HAP-1 (cell line): ENCODE measurements around the gene GPR156.

Experiments used
- DNase-seq, 2 experiments: peaks; one replicate each; pipeline ENCODE4 v3.0.0-alpha.2; 2016 to 2020; ENCODE audit warnings: low spot score in 2 of 2
- H3K27me3 ChIP-seq: fragments of 250-450 bp; sonication (Bioruptor Pico); 2 replicates; pipeline ENCODE4 v1.5.1; 2020; ENCODE audit warnings: low read depth, mild to moderate bottlenecking, moderate library complexity
- H3K36me3 ChIP-seq: fragments of 250-450 bp; sonication (Bioruptor Pico); replicated peaks from 2 replicates; pipeline ENCODE4 v1.5.1; 2020; ENCODE audit warnings: mild to moderate bottlenecking
- H3K4me1 ChIP-seq: fragments of 250-450 bp; sonication (Bioruptor Pico); 2 replicates; pipeline ENCODE4 v1.5.1; 2020; ENCODE audit warnings: mild to moderate bottlenecking
- H3K4me3 ChIP-seq: fragments of 250-450 bp; sonication (Bioruptor Pico); 2 replicates; pipeline ENCODE4 v1.5.1; 2020; ENCODE audit warnings: mild to moderate bottlenecking, moderate library complexity
- H3K9me3 ChIP-seq: fragments of 250-450 bp; sonication (Bioruptor Pico); 2 replicates; pipeline ENCODE4 v1.5.1; 2020; ENCODE audit warnings: mild to moderate bottlenecking, moderate library complexity
- in situ Hi-C: fragments of 300-500 bp; cut with MboI; formaldehyde crosslinking; loops from 3 replicates; pipeline ENCODE4 v1.14.3; 2020; ENCODE audit warnings: low sequenced_read_pairs, inconsistent platforms, mixed read lengths

Gene GPR156

GRCh38 chr3:120174811-120175539, 110.0 kb downstream of the GPR156 start:
- Histone ChIP-seq H3K4me3 (no peak overlapping the region), H3K4me1 (no peaks in the 10 kb centered on the region), H3K36me3 (no peaks in the 10 kb centered on the region), H3K27me3 (no peaks in the 10 kb centered on the region), H3K9me3 (no peaks in the 10 kb centered on the region)
- no peak for DNase-seq
- in situ Hi-C loops = no loop called here

GRCh38 chr3:120173056-120173675, 111.9 kb downstream of the GPR156 start:
- DNase-seq = no peak
- Histone ChIP-seq H3K4me1 (no peaks in the 10 kb centered on the region), H3K9me3 (no peaks in the 10 kb centered on the region), H3K4me3 (no peak overlapping the region), H3K27me3 (no peaks in the 10 kb centered on the region), H3K36me3 (no peaks in the 10 kb centered on the region)
- in situ Hi-C loops = no loop called here

GRCh38 chr3:120172070-120172469, 113.0 kb downstream of the GPR156 start:
- no peaks in the 10 kb centered on the region for H3K9me3 ChIP-seq
- no peaks in the 10 kb centered on the region for H3K4me1 ChIP-seq
- H3K27me3 ChIP-seq = no peaks in the 10 kb centered on the region
- H3K36me3 ChIP-seq = no peaks in the 10 kb centered on the region
- H3K4me3 ChIP-seq = no peak overlapping the region
- DNase-seq = no peak
- in situ Hi-C loops = no loop called here

- Histone ChIP-seq H3K4me3 (no peak overlapping the region), H3K4me1 (no peaks in the 10 kb centered on the region), H3K27me3 (no peaks in the 10 kb centered on the region), H3K36me3 (no peaks in the 10 kb centered on the region), H3K9me3 (no peaks in the 10 kb centered on the region)
- DNase-seq = no peak
- in situ Hi-C loops = no loop called here
Measured at GRCh38 chr3:120171134-120171873, 113.7 kb downstream of the GPR156 start.

- in situ Hi-C loops = no loop called here
Measured at GRCh38 chr3:120170223-120170622, 114.8 kb downstream of the GPR156 start.

GRCh38 chr3:120169407-120169806, 115.6 kb downstream of the GPR156 start:
- DNase-seq = no peak
- H3K4me3 ChIP-seq = no peak overlapping the region
- in situ Hi-C loops = no loop called here
- no peaks in the 10 kb centered on the region for H3K9me3 ChIP-seq
- H3K27me3 ChIP-seq = no peaks in the 10 kb centered on the region
- H3K4me1 ChIP-seq = no peaks in the 10 kb centered on the region
- H3K36me3 ChIP-seq = no peaks in the 10 kb centered on the region

More at GRCh38 chr3:120170223-120170622, 114.8 kb downstream of the GPR156 start:
- Histone ChIP-seq H3K9me3 (no peaks in the 10 kb centered on the region), H3K27me3 (no peaks in the 10 kb centered on the region), H3K36me3 (no peaks in the 10 kb centered on the region), H3K4me3 (no peak overlapping the region), H3K4me1 (no peaks in the 10 kb centered on the region)
- no peak for DNase-seq

GRCh38 chr3:120168611-120169010, 116.4 kb downstream of the GPR156 start:
- no peak for DNase-seq
- Histone ChIP-seq H3K9me3 (no peaks in the 10 kb centered on the region), H3K36me3 (no peaks in the 10 kb centered on the region), H3K4me1 (no peaks in the 10 kb centered on the region), H3K27me3 (no peaks in the 10 kb centered on the region), H3K4me3 (no peak overlapping the region)
- in situ Hi-C loops = no loop called here

GRCh38 chr3:120168038-120168437, 117.0 kb downstream of the GPR156 start:
- in situ Hi-C loops = no loop called here
- no peak overlapping the region for H3K4me3 ChIP-seq
- no peak for DNase-seq
- H3K27me3 ChIP-seq = no peaks in the 10 kb centered on the region
- no peaks in the 10 kb centered on the region for H3K4me1 ChIP-seq
- no peaks in the 10 kb centered on the region for H3K9me3 ChIP-seq
- no peaks in the 10 kb centered on the region for H3K36me3 ChIP-seq

- Histone ChIP-seq H3K4me3 (no peak overlapping the region), H3K36me3 (no peaks in the 10 kb centered on the region), H3K4me1 (no peaks in the 10 kb centered on the region), H3K27me3 (no peaks in the 10 kb centered on the region), H3K9me3 (no peaks in the 10 kb centered on the region)
- in situ Hi-C loops = no loop called here
- no peak for DNase-seq
Measured at GRCh38 chr3:120167488-120167887, 117.5 kb downstream of the GPR156 start.

- in situ Hi-C loops = no loop called here
- DNase-seq = no peak
- no peaks in the 10 kb centered on the region for H3K36me3 ChIP-seq
- H3K27me3 ChIP-seq = no peaks in the 10 kb centered on the region
- H3K4me3 ChIP-seq = no peak overlapping the region
- no peaks in the 10 kb centered on the region for H3K9me3 ChIP-seq
- no peaks in the 10 kb centered on the region for H3K4me1 ChIP-seq
Measured at GRCh38 chr3:120163816-120164215, 121.2 kb downstream of the GPR156 start.

- H3K4me3 ChIP-seq = no peak overlapping the region
- H3K9me3 ChIP-seq = no peaks in the 10 kb centered on the region
- no peaks in the 10 kb centered on the region for H3K36me3 ChIP-seq
- no peak for DNase-seq
- H3K27me3 ChIP-seq = no peaks in the 10 kb centered on the region
- no peaks in the 10 kb centered on the region for H3K4me1 ChIP-seq
- in situ Hi-C loops = no loop called here
Measured at GRCh38 chr3:120163026-120163425, 122.0 kb downstream of the GPR156 start.

GRCh38 chr3:120162400-120162799, 122.6 kb downstream of the GPR156 start:
- in situ Hi-C loops = no loop called here
- H3K4me1 ChIP-seq = no peaks in the 10 kb centered on the region
- no peak for DNase-seq

GRCh38 chr3:120161902-120162301, 123.1 kb downstream of the GPR156 start:
- H3K36me3 ChIP-seq = no peaks in the 10 kb centered on the region
- no peak for DNase-seq
- no peaks in the 10 kb centered on the region for H3K9me3 ChIP-seq
- in situ Hi-C loops = no loop called here
- H3K27me3 ChIP-seq = no peaks in the 10 kb centered on the region
- H3K4me1 ChIP-seq = no peaks in the 10 kb centered on the region
- no peak overlapping the region for H3K4me3 ChIP-seq

More at GRCh38 chr3:120162400-120162799, 122.6 kb downstream of the GPR156 start:
- Histone ChIP-seq H3K36me3 (no peaks in the 10 kb centered on the region), H3K27me3 (no peaks in the 10 kb centered on the region), H3K4me3 (no peak overlapping the region), H3K9me3 (no peaks in the 10 kb centered on the region)

- in situ Hi-C loops = no loop called here
- Histone ChIP-seq H3K27me3 (no peaks in the 10 kb centered on the region), H3K9me3 (0 out of 2 replicates have a peak, but pooled peaks cover 2% of the 10 kb centered on the region), H3K36me3 (no peaks in the 10 kb centered on the region), H3K4me3 (no peak overlapping the region), H3K4me1 (no peaks in the 10 kb centered on the region)
- no peak for DNase-seq
Measured at GRCh38 chr3:120160050-120160449, 125.0 kb downstream of the GPR156 start.
